Keratinocyte (primary cell): ENCODE results near the gene PARD3B. TPM values are rescaled to one million over a fixed set of nuclear protein-coding genes. Genes with fewer than 3 reads are reported as not detected.

ENCODE experiments used
- DNase-seq: peaks from one replicate; pipeline ENCODE4 v3.0.0-alpha.2; 2011; ENCODE audit warnings: low read depth, missing footprints, low spot score
- FAIRE-seq: peaks from 2 replicates; lab custom pipeline; 2011; peaks lifted over from hg19 to GRCh38; lab: Jason Lieb, UNC
- H2AFZ ChIP-seq: 2 replicates; pipeline ENCODE4 v1.6.0; 2012; ENCODE audit warnings: low read length, control low read depth, inconsistent platforms; ENCODE audit not compliant: control insufficient read depth
- H3K27ac ChIP-seq: 2 replicates; pipeline ENCODE4 v1.5.1; 2011; ENCODE audit warnings: low read length; ENCODE audit not compliant: control insufficient read depth, insufficient read depth
- H3K27me3 ChIP-seq: 3 replicates; pipeline ENCODE4 v1.6.0; 2011; ENCODE audit warnings: low read length; ENCODE audit not compliant: control insufficient read depth, insufficient read depth; ENCODE audit errors: extremely low read depth
- H3K36me3 ChIP-seq, 2 experiments: 2 replicates in 1 of 2; 3 replicates in 1 of 2; pipeline ENCODE4 v1.5.1; 2011; ENCODE audit warnings: low read length in 2 of 2, mild to moderate bottlenecking in 1 of 2; ENCODE audit not compliant: control insufficient read depth in 2 of 2, insufficient read depth in 2 of 2; ENCODE audit errors: extremely low read depth in 1 of 2
- H3K4me1 ChIP-seq: 3 replicates; pipeline ENCODE4 v1.5.1; 2011; ENCODE audit warnings: low read length; ENCODE audit not compliant: control insufficient read depth, insufficient read depth; ENCODE audit errors: extremely low read depth
- H3K4me2 ChIP-seq: 3 replicates; pipeline ENCODE4 v1.6.0; 2011; ENCODE audit warnings: low read depth, low read length; ENCODE audit not compliant: control insufficient read depth, insufficient read depth; ENCODE audit errors: extremely low read depth
- H3K4me3 ChIP-seq, 3 experiments: fragments of 200-600 bp in 1 of 3; sonication (generic) in 1 of 3; 2 replicates in 2 of 3; 3 replicates in 1 of 3; pipeline ENCODE4 v1.5.1; 2011 to 2016; ENCODE audit warnings: low read length in 3 of 3, mild to moderate bottlenecking in 3 of 3, control low read depth in 2 of 3, inconsistent platforms in 1 of 3, low read depth in 1 of 3, mixed read lengths in 1 of 3, mixed run types in 1 of 3, moderate library complexity in 1 of 3; ENCODE audit not compliant: control insufficient read depth in 2 of 3, insufficient read depth in 2 of 3; ENCODE audit errors: extremely low read depth in 1 of 3
- H3K79me2 ChIP-seq: 2 replicates; pipeline ENCODE4 v1.6.0; 2012; ENCODE audit warnings: low read length; ENCODE audit not compliant: control insufficient read depth, insufficient read depth
- H3K9ac ChIP-seq: 3 replicates; pipeline ENCODE4 v1.6.0; 2011; ENCODE audit warnings: low read length; ENCODE audit not compliant: control insufficient read depth, insufficient read depth; ENCODE audit errors: extremely low read depth
- H3K9me1 ChIP-seq: 3 replicates; pipeline ENCODE4 v1.6.0; 2011; ENCODE audit warnings: low read length; ENCODE audit not compliant: control insufficient read depth, insufficient read depth; ENCODE audit errors: extremely low read depth
- H3K9me3 ChIP-seq: 2 replicates; pipeline ENCODE4 v1.5.1; 2012; ENCODE audit warnings: low read depth, low read length; ENCODE audit not compliant: control insufficient read depth
- H4K20me1 ChIP-seq: 3 replicates; pipeline ENCODE4 v1.6.0; 2011; ENCODE audit warnings: low read length; ENCODE audit not compliant: control insufficient read depth, insufficient read depth; ENCODE audit errors: extremely low read depth
- CTCF ChIP-seq, 3 experiments: IDR thresholded peaks in 1 of 3; conservative IDR thresholded peaks in 1 of 3; optimal IDR thresholded peaks in 1 of 3; 2 replicates in 2 of 3; 3 replicates in 1 of 3; pipeline versions ENCODE3 to v1.5.1; 2011; ENCODE audit warnings: low read length in 3 of 3, mild to moderate bottlenecking in 3 of 3, moderate library complexity in 2 of 3, control low read depth in 1 of 3, inconsistent platforms in 1 of 3; ENCODE audit not compliant: insufficient read depth in 2 of 3; ENCODE audit errors: extremely low read depth in 1 of 3
- EZH2 ChIP-seq: IDR thresholded peaks from one replicate; pipeline ENCODE4 v1.6.1; 2012; ENCODE audit warnings: inconsistent platforms, mild to moderate bottlenecking, low read length, moderate library complexity
- dilution Hi-C: fragments of 300-500 bp; cut with MboI; formaldehyde crosslinking; loops from one replicate; pipeline ENCODE4 v1.7.0; 2020; ENCODE audit warnings: low sequenced_read_pairs; ENCODE audit not compliant: extremely low pct_ligation_motif_present
- polyA plus RNA-seq, 5 experiments: library from polyadenylated mRNA; depleted of rRNA in 3 of 5; stranded (reverse) in 3 of 5; stranded (forward) in 1 of 5; unstranded in 1 of 5; fragments of >200 nt; gene quantifications; 1 replicate in 1 of 5; 2 replicates in 3 of 5; 3 replicates in 1 of 5; pipeline versions ENCODE4 v1.2.1 to v1.2.3, GENCODE V29; 2011 to 2012; ENCODE audit warnings: missing spikeins in 2 of 5, low read depth in 1 of 5, low replicate concordance in 1 of 5

The PARD3B gene
- polyA plus RNA-seq, 1 donor (not counting 4 experiments of a cell fraction or from before 2014, with no cell fraction given): 1.2 TPM

- Histone ChIP-seq H3K9me3 (no peaks in the 10 kb centered on the region), H3K4me2 (no peak overlapping the region), H3K9me1 (no peaks in the 10 kb centered on the region), H3K36me3 (no peaks in the 10 kb centered on the region), H3K27me3 (no peaks in the 10 kb centered on the region), H3K9ac (no peak overlapping the region), H3K4me1 (no peaks in the 10 kb centered on the region), H2AFZ (no peak overlapping the region), H4K20me1 (no peaks in the 10 kb centered on the region), H3K79me2 (no peaks in the 10 kb centered on the region), H3K4me3 (no peak overlapping the region), H3K27ac (no peak overlapping the region)
- dilution Hi-C loops: no loop called here
- DNase-seq (no peak), FAIRE-seq (no peak)
- no peak for TF ChIP-seq EZH2
- TF ChIP-seq CTCF (optimal IDR thresholded peaks at IDR 0.05 in 1 of 3, IDR thresholded peaks at IDR 0.05 in 1 of 3, conservative IDR thresholded peaks at IDR 0.05 in 1 of 3; ENCODE audit: extremely low read depth in 1 of 3, insufficient read depth in 2 of 3, low read length in 3 of 3): no peak
Measured at GRCh38 chr2:205585449-205586383, 1040.4 kb downstream of the PARD3B start.

GRCh38 chr2:205586626-205587025, 1041.4 kb downstream of the PARD3B start:
- no peaks in the 10 kb centered on the region for H3K27me3 ChIP-seq
- H3K36me3 ChIP-seq: no peaks in the 10 kb centered on the region
- dilution Hi-C loops: no loop called here
- H2AFZ ChIP-seq: no peak overlapping the region
- no peak overlapping the region for H3K27ac ChIP-seq
- no peaks in the 10 kb centered on the region for H4K20me1 ChIP-seq
- no peak overlapping the region for H3K4me3 ChIP-seq
- DNase-seq (no peak), FAIRE-seq (no peak)
- TF ChIP-seq CTCF (optimal IDR thresholded peaks at IDR 0.05 in 1 of 3, IDR thresholded peaks at IDR 0.05 in 1 of 3, conservative IDR thresholded peaks at IDR 0.05 in 1 of 3; ENCODE audit: extremely low read depth in 1 of 3, insufficient read depth in 2 of 3, low read length in 3 of 3) (no peak), EZH2 (no peak)
- no peaks in the 10 kb centered on the region for H3K9me3 ChIP-seq
- H3K4me1 ChIP-seq: no peaks in the 10 kb centered on the region
- no peak overlapping the region for H3K9ac ChIP-seq
- no peak overlapping the region for H3K4me2 ChIP-seq
- no peaks in the 10 kb centered on the region for H3K79me2 ChIP-seq
- H3K9me1 ChIP-seq: no peaks in the 10 kb centered on the region
